Measurements from ENCODE around the gene WFDC1. TPM values are rescaled to one million over a fixed set of nuclear protein-coding genes. Genes with fewer than 3 reads are reported as not detected.
"Not testable (repeated sequence)": the region's sequence is repeated elsewhere in the genome, so short reads cannot be mapped to it uniquely, and the experiment has no call there.

The WFDC1 gene
- total RNA-seq, 1 experiment from 2014 or later: not detected

DNA sequence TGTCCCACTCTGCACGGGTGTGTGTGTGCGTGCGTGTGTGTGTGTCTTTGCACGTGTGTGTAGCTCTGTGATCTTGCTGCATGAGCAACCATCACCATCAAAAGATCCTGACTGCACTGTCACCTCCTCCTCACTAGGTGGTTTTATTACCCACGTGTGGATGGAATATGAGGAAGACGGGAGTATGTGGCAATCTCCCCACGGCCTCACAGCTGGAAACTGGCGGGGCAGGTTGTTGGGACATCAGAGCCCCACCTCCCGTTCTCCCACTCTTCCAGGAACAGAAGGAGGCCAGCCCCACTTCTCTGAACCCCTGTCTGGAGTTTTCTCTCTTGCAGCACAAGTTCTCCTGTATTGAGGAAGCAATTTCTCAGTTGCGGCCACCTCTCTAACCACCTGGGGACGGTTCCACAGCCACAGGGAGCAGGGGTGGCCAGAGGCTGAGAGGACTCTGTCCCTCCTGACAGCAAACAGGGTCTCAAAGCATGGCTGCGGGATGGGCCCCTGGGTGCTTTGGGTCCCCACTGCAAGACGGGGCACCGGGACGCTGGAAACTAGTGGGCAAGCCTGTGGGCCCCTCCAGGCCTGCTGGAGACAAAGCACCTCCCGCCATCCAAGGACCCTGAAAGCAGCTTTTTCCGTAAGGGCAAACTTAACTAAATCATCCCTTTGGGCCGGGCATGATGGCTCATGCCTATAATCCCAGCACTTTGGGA lies 45.8 kb downstream of the WFDC1 start:
- peak; percentile 89 to 91 for DNase-seq

DNA sequence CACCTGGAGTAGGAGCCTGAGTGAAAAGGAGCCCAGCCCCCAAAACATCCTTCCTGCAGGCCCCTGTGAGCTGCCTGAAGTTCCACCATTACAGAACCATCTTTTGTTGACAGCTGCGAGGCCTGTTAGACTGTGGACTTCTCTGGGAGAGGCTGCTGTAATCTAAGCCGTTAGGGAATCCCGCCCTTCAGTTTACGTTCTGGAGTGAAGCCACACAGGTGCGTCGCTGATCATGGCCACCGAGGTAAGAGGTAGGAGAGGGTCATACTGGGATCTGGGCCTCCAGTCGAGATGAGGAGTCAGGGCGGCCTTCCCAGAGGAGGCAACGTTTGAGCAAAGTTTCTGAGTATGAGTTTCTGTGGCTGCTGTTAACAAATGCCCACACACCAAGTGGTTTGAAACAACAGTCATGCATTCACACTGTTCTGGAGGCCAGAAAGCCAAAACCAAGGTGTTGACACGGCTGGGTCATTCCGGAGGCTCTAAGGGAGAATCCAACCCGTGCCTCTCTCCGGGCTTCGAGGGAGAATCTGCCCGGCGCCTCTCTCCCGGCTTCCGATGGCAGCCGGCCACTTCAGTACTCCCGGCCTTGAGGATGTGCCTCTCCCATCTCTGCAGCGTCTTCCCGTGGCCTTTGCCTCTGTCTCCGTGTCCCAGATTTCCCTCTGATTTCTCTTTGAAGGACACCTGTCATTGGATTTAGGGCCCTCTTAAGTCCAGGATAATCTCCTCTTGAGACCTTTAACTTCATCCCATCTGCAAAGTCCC lies 47.0 kb downstream of the WFDC1 start:
- no TSS peak for BruUV-seq (replicated peaks)
- CTCF ChIA-PET: no interaction called here
- Histone ChIP-seq H3K4me1 (peaks cover 8% of the 10 kb centered on the region), H3K36me3 (ENCODE audit: control insufficient read depth, insufficient read depth, low read length) (no peaks in the 10 kb centered on the region), H3K27me3 (replicated peaks; ENCODE audit: control insufficient read depth, insufficient read depth, low read length) (no peaks in the 10 kb centered on the region), H3K4me3 (ENCODE audit: low read depth, low read length) (no peak overlapping the region), H3K9me3 (peaks cover 6% of the 10 kb centered on the region; the same call in 1 of the 2 replicates)
- Mint-ChIP-seq H3K4me3 (ENCODE audit: unreplicated experiment) (no peak overlapping the region), H3K4me1 (ENCODE audit: low read depth, unreplicated experiment) (peaks cover 9% of the 10 kb centered on the region), H3K36me3 (ENCODE audit: insufficient read depth, unreplicated experiment) (no peaks in the 10 kb centered on the region), H3K27me3 (ENCODE audit: insufficient read depth, unreplicated experiment) (no peaks in the 10 kb centered on the region), H3K9me3 (ENCODE audit: unreplicated experiment) (peaks cover 11% of the 10 kb centered on the region), H3K27ac (ENCODE audit: unreplicated experiment) (no peak overlapping the region)
- POLR2A ChIA-PET: no interaction called here
- no peak for DNase-seq
- TF ChIP-seq, protein P1, sequence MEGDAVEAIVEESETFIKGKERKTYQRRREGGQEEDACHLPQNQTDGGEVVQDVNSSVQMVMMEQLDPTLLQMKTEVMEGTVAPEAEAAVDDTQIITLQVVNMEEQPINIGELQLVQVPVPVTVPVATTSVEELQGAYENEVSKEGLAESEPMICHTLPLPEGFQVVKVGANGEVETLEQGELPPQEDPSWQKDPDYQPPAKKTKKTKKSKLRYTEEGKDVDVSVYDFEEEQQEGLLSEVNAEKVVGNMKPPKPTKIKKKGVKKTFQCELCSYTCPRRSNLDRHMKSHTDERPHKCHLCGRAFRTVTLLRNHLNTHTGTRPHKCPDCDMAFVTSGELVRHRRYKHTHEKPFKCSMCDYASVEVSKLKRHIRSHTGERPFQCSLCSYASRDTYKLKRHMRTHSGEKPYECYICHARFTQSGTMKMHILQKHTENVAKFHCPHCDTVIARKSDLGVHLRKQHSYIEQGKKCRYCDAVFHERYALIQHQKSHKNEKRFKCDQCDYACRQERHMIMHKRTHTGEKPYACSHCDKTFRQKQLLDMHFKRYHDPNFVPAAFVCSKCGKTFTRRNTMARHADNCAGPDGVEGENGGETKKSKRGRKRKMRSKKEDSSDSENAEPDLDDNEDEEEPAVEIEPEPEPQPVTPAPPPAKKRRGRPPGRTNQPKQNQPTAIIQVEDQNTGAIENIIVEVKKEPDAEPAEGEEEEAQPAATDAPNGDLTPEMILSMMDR (IDR thresholded peaks at IDR 0.05; ENCODE audit: insufficient read depth in 1 of 2, low read depth in 1 of 2, low read length in 1 of 2, severe bottlenecking in 1 of 2, unreplicated experiment in 1 of 2): no peak
- intact Hi-C loops (cut with micrococcal nuclease; ENCODE audit: unreplicated experiment): no loop called here

More for the DNA sequence above, 45.8 kb downstream of the WFDC1 start:
- Mint-ChIP-seq H3K9me3 (ENCODE audit: unreplicated experiment) (peaks cover 18% of the 10 kb centered on the region), H3K27ac (ENCODE audit: unreplicated experiment) (no peak overlapping the region), H3K36me3 (ENCODE audit: insufficient read depth, unreplicated experiment) (no peaks in the 10 kb centered on the region), H3K4me1 (ENCODE audit: low read depth, unreplicated experiment) (peaks cover 9% of the 10 kb centered on the region), H3K27me3 (ENCODE audit: insufficient read depth, unreplicated experiment) (no peaks in the 10 kb centered on the region), H3K4me3 (ENCODE audit: unreplicated experiment) (no peak overlapping the region)
- Histone ChIP-seq H3K27me3 (replicated peaks; ENCODE audit: control insufficient read depth, insufficient read depth, low read length) (no peaks in the 10 kb centered on the region), H3K4me1 (peaks cover 8% of the 10 kb centered on the region), H3K4me3 (ENCODE audit: low read depth, low read length) (no peak overlapping the region), H3K9me3 (peaks cover 8% of the 10 kb centered on the region; the same call in 1 of the 2 replicates), H3K36me3 (ENCODE audit: control insufficient read depth, insufficient read depth, low read length) (no peaks in the 10 kb centered on the region)
- no TSS peak for BruUV-seq (replicated peaks)
- ChIA-PET POLR2A (interaction anchor here (0.5 kb wide), 1 partner anchor 1277 kb away, joined by 5 read pairs; no protein-coding TSS in a partner anchor), CTCF (interaction anchor here (0.6 to 1.4 kb wide), 3 partner anchors 28 to 734 kb away, joined by 3 to 8 read pairs (median 3); partner anchors contain the start of gene ATP2C2)
- TF ChIP-seq, protein P1 (IDR thresholded peaks at IDR 0.05; ENCODE audit: insufficient read depth in 1 of 2, low read depth in 1 of 2, low read length in 1 of 2, severe bottlenecking in 1 of 2, unreplicated experiment in 1 of 2): peak; percentile 49 to 70
- intact Hi-C loops (cut with micrococcal nuclease; ENCODE audit: unreplicated experiment): loop anchor here (1.0 kb wide), 2 partner anchors 56 to 144 kb away; no protein-coding TSS in a partner anchor

DNA sequence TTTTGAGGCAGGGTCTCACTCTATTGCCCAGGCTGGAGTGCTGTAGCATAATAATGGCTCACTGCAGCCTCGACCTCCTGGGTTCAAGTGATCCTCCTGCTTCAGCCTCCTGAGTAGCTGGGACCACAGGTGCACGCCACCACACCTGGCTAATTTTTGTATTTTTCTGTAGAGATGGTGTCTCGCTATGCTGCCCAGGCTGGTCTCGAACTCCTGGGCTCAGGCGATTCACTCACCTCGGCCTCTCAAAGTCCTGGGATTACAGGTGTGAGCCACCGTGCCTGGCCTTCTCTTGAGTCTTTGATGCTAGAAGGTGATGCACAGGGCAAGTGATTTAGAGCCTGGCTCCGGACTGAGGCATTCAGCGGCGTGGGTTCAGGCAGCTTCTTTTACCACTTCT lies 49.1 kb downstream of the WFDC1 start:
- H3K36me3 ChIP-seq (ENCODE audit: control insufficient read depth, insufficient read depth, low read length); BruUV-seq (replicated peaks); POLR2A ChIA-PET; H3K4me1 ChIP-seq; H3K9me3 Mint-ChIP-seq (ENCODE audit: unreplicated experiment); H3K27me3 Mint-ChIP-seq (ENCODE audit: insufficient read depth, unreplicated experiment); intact Hi-C loops (cut with micrococcal nuclease; ENCODE audit: unreplicated experiment); H3K36me3 Mint-ChIP-seq (ENCODE audit: insufficient read depth, unreplicated experiment); H3K4me3 Mint-ChIP-seq (ENCODE audit: unreplicated experiment); H3K27ac Mint-ChIP-seq (ENCODE audit: unreplicated experiment); H3K27me3 ChIP-seq (replicated peaks; ENCODE audit: control insufficient read depth, insufficient read depth, low read length); H3K9me3 ChIP-seq; H3K4me1 Mint-ChIP-seq (ENCODE audit: low read depth, unreplicated experiment); H3K4me3 ChIP-seq (ENCODE audit: low read depth, low read length); DNase-seq: not testable (repeated sequence)
- CTCF ChIA-PET: interaction anchor here (0.6 kb wide), 1 partner anchor 160 kb away, joined by 3 read pairs; no protein-coding TSS in a partner anchor

Measured in Caco-2 (cell line).